Measurements from ENCODE around the gene EYS.

DNA sequence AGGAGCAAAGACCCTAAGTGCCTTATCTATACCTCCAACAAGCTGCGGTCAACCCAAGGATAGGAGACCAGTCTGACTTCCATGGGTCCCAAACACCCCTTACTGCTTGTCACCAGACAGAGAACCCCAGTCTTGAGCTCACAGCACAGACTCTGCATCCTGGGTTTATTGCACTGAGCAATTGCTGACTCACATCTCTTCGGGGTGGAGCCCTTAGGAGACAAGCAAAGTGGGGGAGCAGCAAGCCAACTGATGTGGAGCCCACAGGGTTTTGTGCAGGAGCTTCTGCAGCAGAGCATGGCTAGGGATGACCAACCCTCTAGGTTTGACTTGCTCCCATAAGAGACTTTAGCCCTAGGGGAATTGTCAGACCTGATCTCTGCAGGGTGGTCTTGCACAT lies 38.6 kb upstream of the EYS start:
- TF ChIP-seq CHD2 (IDR thresholded peaks at IDR 0.05; ENCODE audit: low read length): no peak
- TF ChIP-seq, protein P1, sequence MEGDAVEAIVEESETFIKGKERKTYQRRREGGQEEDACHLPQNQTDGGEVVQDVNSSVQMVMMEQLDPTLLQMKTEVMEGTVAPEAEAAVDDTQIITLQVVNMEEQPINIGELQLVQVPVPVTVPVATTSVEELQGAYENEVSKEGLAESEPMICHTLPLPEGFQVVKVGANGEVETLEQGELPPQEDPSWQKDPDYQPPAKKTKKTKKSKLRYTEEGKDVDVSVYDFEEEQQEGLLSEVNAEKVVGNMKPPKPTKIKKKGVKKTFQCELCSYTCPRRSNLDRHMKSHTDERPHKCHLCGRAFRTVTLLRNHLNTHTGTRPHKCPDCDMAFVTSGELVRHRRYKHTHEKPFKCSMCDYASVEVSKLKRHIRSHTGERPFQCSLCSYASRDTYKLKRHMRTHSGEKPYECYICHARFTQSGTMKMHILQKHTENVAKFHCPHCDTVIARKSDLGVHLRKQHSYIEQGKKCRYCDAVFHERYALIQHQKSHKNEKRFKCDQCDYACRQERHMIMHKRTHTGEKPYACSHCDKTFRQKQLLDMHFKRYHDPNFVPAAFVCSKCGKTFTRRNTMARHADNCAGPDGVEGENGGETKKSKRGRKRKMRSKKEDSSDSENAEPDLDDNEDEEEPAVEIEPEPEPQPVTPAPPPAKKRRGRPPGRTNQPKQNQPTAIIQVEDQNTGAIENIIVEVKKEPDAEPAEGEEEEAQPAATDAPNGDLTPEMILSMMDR (IDR thresholded peaks at IDR 0.05; ENCODE audit: control extremely low read depth in 1 of 3, insufficient read depth in 1 of 3, low read depth in 1 of 3, low read length in 3 of 3): no peak
- TF ChIP-seq GABPA (IDR thresholded peaks at IDR 0.05; ENCODE audit: borderline replicate concordance, insufficient read depth, low read length): no peak
- TF ChIP-seq TAF7 (optimal IDR thresholded peaks at IDR 0.05; ENCODE audit: borderline replicate concordance, low read depth, low read length): no peak
- TF ChIP-seq ZNF274 (IDR thresholded peaks at IDR 0.05; ENCODE audit: borderline replicate concordance, extremely low read depth, low read length): no peak
- no peak for TF ChIP-seq RAD21 (IDR thresholded peaks at IDR 0.05 in 1 of 2, conservative IDR thresholded peaks at IDR 0.05 in 1 of 2; ENCODE audit: low read depth in 2 of 2, low read length in 2 of 2)
- TF ChIP-seq, protein P2, sequence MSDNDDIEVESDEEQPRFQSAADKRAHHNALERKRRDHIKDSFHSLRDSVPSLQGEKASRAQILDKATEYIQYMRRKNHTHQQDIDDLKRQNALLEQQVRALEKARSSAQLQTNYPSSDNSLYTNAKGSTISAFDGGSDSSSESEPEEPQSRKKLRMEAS (IDR thresholded peaks at IDR 0.05): no peak
- TF ChIP-seq TAF1 (IDR thresholded peaks at IDR 0.05; ENCODE audit: low read depth, low read length): no peak
- TF ChIP-seq, protein P3, sequence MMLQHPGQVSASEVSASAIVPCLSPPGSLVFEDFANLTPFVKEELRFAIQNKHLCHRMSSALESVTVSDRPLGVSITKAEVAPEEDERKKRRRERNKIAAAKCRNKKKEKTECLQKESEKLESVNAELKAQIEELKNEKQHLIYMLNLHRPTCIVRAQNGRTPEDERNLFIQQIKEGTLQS (IDR thresholded peaks at IDR 0.05; ENCODE audit: insufficient read depth, low read depth, low read length): no peak
- no peak for TF ChIP-seq MAFK (IDR thresholded peaks at IDR 0.05; ENCODE audit: low read depth, low read length)
- TF ChIP-seq POLR2AphosphoS5 (IDR thresholded peaks at IDR 0.05; ENCODE audit: low read depth, low read length): no peak
- TF ChIP-seq CEBPB (IDR thresholded peaks at IDR 0.05; ENCODE audit: low read depth, low read length): no peak
- no peak for TF ChIP-seq SIN3A (conservative IDR thresholded peaks at IDR 0.05 in 1 of 2, IDR thresholded peaks at IDR 0.05 in 1 of 2; ENCODE audit: low read depth in 1 of 2, low read length in 2 of 2)
- TF ChIP-seq TEAD4 (IDR thresholded peaks at IDR 0.05; ENCODE audit: low read depth, low read length): no peak

Data from H1 (cell line).